ENCODE measurements around the gene PDE1A.

PDE1A gene

GRCh38 chr2:182210669-182211068 lies 216.2 kb downstream of the PDE1A start:
- H3K4me3 ChIP-seq (ENCODE audit: low read depth, low read length): no peak overlapping the region
- no peak for TF ChIP-seq CTCF (conservative IDR thresholded peaks at IDR 0.05; ENCODE audit: low read depth, low read length)
- no peak for DNase-seq (ENCODE audit: low read depth)

- H3K4me3 ChIP-seq (ENCODE audit: low read depth, low read length): no peak overlapping the region
- no peak for TF ChIP-seq CTCF (conservative IDR thresholded peaks at IDR 0.05; ENCODE audit: low read depth, low read length)
- no peak for DNase-seq (ENCODE audit: low read depth)
Observed at GRCh38 chr2:182208421-182208820, 218.4 kb downstream of the PDE1A start.

GRCh38 chr2:182207049-182207746 lies 219.6 kb downstream of the PDE1A start:
- H3K4me3 ChIP-seq (ENCODE audit: low read depth, low read length): no peak overlapping the region
- TF ChIP-seq CTCF (conservative IDR thresholded peaks at IDR 0.05; ENCODE audit: low read depth, low read length): no peak

GRCh38 chr2:182197529-182197928 lies 229.3 kb downstream of the PDE1A start:
- DNase-seq (ENCODE audit: low read depth): no peak
- TF ChIP-seq CTCF (conservative IDR thresholded peaks at IDR 0.05; ENCODE audit: low read depth, low read length): no peak
- H3K4me3 ChIP-seq (ENCODE audit: low read depth, low read length): no peak overlapping the region

More at GRCh38 chr2:182207049-182207746, 219.6 kb downstream of the PDE1A start:
- DNase-seq (ENCODE audit: low read depth): no peak

- no peak overlapping the region for H3K4me3 ChIP-seq (ENCODE audit: low read depth, low read length)
- TF ChIP-seq CTCF (conservative IDR thresholded peaks at IDR 0.05; ENCODE audit: low read depth, low read length): no peak
- no peak for DNase-seq (ENCODE audit: low read depth)
Observed at GRCh38 chr2:182193291-182193690, 233.5 kb downstream of the PDE1A start.

GRCh38 chr2:182191061-182191460 lies 235.8 kb downstream of the PDE1A start:
- H3K4me3 ChIP-seq (ENCODE audit: low read depth, low read length): no peak overlapping the region
- no peak for DNase-seq (ENCODE audit: low read depth)
- no peak for TF ChIP-seq CTCF (conservative IDR thresholded peaks at IDR 0.05; ENCODE audit: low read depth, low read length)

- no peak for DNase-seq (ENCODE audit: low read depth)
- H3K4me3 ChIP-seq (ENCODE audit: low read depth, low read length): no peak overlapping the region
- TF ChIP-seq CTCF (conservative IDR thresholded peaks at IDR 0.05; ENCODE audit: low read depth, low read length): no peak
Observed at GRCh38 chr2:182187130-182187529, 239.7 kb downstream of the PDE1A start.
